GM18858 (cell line): Measurements from ENCODE around the gene PDIA5.
"Not testable (repeated sequence)": the region's sequence is repeated elsewhere in the genome, so short reads cannot be mapped to it uniquely, and the experiment has no call there.

Experiments
- ATAC-seq: cut with Tn5 transposase; IDR thresholded peaks from one replicate; pipeline ENCODE4 v1.9.1; 2021; ENCODE audit not compliant: unreplicated experiment

Gene PDIA5

GRCh38 chr3:123141276-123141675 lies 74.5 kb downstream of the PDIA5 start:
- ATAC-seq: no peak

DNA sequence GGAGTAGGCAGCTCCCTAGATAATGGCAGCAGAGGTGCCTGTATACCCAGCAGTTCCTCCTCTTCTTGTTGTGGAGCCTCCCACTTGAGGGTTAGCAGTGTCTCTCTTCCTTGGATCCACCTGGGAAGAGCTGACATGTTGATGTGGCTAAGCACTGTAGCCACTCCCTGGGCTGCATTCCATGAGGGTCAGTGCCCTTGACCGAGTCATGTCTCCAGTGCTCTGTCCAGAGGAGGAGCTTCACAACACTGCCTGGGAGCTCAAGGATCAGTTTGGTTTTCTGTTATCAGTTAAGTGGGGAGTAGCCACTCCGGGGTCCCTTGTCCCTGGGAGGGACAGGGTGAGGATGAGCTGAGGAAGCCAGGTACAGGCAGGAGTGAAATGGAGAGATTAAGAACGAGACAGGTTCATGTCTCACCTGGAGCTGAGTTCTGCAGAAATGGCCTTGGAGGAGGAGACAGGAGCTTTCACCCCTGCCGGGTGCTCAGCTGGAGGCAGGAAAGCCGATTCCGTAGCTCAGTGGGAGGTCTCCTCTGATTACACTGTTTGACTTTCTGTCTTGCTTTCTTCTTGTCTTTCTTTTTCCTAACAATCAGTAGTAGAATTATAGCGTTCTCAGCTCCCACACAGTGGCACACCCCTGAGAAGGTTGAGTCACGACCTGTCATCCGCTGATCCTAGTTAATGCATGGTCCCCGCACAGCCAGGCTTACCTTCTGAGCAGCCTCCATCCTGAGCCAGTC lies 77.0 kb downstream of the PDIA5 start:
- ATAC-seq: no peak

DNA sequence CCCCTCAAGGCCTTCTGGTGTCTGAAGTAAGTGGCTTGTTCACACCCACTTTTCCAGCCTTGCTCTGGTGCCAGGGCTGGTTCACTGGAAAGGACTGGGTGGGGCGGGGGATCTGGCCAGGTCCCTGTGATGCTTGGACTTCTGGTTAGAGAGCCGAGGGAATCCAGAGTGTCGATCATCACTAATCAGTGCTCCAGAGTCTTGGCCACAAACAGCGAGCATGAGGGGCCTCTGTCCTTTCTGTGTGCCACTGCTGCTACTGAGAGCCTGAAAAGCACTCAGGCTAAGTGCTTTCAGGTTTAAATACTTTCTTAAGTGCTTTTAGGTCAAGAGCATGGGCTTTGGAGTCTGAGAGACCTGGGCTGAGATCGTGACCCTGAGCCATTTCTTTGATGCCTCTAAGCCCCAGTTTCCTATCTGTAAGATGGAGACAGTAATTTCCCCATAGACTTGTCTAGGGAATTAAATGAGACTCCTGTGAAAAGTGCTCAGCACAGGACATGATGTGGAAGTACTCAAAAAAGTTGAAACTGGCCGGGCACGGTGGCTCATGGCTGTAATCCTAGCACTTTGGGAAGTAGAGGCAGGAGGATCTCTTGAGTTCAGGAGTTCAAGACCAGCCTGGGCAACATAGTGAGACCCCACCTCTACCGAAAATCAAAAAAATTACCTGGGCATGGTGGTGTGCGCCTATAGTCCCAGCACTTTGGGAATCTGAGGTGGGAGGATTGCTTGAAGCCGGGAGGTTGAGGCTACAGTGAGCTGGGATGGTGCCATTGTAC lies 81.1 kb downstream of the PDIA5 start:
- ATAC-seq: no peak

DNA sequence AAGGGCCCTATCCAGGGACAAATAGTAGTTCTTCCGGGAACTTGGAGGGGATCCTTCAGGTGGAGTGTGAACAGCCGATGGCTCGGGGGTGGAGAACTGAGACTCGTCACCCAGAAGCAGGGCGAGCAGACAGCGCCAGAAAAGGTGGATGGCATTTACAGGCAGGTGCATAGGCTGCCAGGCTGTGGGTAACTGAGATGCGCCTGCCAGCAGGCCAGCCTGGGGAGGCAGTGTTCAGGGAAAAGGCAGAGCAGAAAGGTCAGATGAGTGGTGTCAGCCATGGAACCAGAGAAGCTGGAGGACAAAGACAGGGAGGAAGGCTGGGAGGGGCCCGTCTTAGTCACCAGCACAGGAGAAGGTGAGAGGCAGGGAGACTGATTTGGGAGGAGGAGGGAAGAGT lies 81.9 kb downstream of the PDIA5 start:
- ATAC-seq: no peak

DNA sequence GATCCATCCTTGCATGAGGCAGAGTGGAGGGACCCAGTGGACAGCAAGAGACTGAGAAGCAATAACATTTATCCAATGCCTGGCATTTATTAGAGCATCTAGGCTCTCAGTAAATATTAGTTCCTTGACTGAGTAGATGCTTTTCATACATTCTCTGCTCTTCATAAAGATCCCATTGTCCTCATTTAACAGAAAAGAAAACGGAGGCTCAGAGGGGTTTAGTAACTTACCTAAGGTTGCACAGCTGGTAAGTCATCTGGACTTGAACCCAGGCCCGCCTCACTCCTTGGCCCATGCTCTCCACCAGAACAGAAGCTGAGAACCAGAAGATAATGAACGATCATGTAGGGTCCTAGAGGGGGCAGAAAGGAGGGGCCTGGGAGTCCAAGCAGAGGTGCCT lies 82.7 kb downstream of the PDIA5 start:
- no peak for ATAC-seq

DNA sequence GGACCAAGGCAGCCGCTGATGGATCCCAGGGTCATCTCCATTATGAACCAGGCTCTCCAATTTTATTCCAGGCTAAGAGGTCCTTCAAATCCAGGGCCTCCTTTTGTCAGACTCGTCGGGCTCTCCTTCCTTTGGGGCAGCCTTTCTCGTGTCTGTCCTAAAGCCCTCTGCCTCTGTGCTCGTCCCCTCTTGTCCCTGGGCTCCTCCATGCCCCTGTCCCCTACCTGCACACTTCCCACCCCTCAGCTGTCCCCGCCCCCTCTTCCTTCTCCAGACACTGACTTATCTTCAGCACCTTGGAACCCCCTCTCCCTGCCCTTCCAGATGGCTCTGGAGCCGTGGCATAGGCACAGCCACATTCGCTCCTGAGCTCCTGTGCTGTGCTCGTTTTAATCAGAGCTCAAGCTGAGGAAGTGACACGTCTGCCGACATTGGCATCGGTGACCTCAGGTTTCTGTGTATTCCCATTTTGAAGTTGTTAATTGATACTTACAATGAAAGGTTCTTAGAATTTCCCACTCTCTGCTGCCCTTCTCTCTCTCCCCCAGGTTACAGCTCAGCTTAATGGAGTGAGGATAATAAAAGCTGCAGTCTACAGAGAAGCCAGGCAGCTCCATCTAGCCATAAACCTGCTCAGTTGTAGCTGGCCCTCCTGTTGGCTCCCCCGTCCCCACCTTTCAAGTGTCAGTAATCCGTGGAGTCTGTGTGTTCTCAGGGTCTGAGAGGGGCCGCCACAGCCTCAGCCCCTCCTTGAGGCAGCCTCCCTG lies 83.8 kb downstream of the PDIA5 start:
- ATAC-seq: no peak

DNA sequence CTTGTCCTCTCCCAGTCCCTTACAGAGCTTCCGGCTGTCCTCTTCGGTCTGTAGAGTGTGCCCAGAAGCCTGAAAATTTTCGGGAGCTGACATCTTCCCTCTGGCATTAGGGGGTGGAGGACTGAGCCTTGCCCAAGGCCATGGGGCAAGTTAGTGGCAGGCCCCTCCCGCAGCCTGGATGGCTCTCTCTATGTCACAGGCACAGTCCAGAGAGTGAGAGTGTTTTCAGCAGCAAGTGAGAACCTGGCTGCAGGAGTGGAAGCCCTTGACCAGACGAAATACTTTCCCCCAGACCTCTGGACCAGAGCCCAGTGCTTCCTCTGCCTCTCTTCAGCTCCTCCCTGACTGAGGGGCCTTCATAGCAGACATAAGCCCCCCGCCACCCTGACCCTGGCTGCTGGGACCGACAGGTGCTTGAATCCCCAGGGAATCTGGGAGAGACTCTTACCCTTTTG lies 84.5 kb downstream of the PDIA5 start:
- ATAC-seq: no peak

DNA sequence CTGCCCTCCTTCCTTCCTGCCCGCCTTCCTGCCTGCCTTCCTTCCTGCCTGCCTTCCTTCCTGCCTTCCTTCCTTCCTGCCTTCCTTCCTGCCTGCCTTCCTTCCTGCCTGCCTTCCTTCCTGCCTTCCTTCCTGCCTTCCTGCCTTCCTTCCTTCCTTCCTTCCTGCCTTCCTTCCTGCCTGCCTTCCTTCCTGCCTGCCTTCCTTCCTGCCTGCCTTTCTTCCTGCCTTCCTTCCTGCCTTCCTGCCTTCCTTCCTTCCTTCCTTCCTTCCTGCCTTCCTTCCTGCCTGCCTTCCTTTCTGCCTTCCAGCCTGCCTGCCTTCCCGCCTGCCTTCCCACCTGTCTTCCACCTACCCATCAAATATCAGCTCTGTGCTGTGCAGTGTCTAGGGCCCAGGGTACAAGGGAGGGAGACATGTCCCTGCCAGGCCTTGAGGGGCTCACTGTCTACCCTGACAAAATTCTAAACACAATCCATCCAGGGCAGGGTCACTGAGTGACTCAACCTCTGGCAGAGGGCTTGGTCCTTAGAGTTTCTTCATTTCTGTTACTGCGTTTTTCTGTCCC lies 85.1 kb downstream of the PDIA5 start:
- not testable (repeated sequence) for ATAC-seq

- peak; percentile 28 for ATAC-seq
Observed at GRCh38 chr3:123152687-123153086, 85.9 kb downstream of the PDIA5 start.

- peak; percentile 71 for ATAC-seq
Observed at GRCh38 chr3:123153125-123154019, 86.5 kb downstream of the PDIA5 start.

DNA sequence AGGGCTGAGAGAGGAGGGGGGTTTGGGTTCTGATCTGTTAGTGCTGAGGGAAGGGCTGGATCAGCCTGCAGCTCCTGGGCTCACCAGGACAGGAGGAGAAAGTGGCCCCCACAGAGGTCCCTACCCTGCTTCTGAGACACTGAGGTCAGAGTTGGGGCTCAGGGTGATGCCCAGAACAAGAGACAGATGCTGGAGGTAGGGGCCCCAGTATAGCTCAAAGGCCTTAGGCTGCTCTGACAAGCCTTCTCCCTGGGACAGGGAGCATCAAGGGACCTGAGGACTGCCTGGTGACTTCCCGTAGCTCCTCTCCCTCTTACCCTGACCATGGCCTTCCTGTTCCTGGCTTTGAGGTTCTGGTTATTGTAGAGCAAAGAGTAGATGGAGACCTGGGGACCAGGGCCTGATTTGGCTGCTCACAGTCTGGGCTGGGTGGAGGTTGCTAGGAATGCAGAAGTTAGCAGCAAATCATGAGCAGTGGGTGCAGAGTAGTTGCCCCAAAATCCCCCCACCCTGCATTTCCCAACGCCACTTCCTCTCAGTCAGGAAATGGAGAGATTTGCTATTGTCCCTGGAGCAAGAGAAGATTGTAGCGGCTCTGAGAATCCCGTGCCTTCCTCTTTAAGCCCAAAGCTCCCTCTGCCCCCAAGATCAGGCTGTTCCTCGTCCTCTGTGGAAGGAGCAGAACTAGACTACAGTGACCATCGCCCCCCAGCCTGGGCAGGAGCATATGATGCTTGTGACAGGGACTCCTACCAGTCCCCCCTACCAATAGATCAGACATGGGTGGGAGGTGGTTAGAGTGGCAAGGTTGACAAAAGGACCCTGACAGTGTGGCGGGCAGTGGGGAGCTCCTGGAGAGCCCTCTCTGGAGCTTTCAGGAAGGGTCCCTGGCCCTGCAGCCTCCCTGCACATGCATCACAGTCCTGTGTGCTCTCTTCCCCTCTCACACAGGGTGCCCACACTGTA lies 87.5 kb downstream of the PDIA5 start:
- no peak for ATAC-seq

- ATAC-seq: no peak
Observed at GRCh38 chr3:123155471-123156011, 88.7 kb downstream of the PDIA5 start.

DNA sequence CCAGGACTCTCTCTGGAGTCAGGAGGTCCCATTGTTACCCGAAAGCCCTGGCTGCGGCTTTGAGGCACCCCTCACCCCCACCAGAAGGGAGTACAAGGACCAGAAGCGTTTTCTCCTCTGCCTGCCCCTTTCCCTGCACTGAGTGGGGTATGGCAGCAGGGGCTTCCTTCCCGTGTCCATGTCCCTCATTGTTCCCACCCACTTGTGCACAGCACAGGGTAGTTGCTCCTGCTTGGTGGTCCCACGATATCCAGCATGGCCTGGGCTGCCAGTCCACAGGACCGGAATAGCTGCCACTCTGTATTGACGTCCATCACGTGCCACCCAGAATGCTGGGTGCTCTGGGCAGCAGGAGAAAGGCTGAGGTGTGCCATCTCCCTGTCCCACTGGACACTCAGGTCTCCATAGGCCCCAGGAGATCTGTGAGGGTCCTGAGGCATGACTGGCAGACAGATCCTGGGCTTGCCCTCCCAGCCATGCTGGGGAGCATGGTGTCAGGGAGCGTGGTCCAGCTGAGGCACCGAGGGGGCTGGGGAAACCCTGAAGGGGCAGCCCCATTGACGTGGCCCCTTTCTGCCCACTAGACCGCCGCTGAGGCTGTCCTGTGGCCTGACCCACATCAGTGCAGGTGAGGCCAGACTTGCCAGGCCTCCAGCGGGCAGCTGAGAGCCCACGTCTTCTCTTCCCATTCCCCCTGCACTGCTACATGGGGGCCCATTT lies 89.6 kb downstream of the PDIA5 start:
- no peak for ATAC-seq

GRCh38 chr3:123157209-123157597 lies 90.4 kb downstream of the PDIA5 start:
- no peak for ATAC-seq

- no peak for ATAC-seq
Observed at GRCh38 chr3:123157598-123158287, 90.9 kb downstream of the PDIA5 start.

GRCh38 chr3:123158330-123158729 lies 91.5 kb downstream of the PDIA5 start:
- no peak for ATAC-seq

GRCh38 chr3:123158899-123159390 lies 92.1 kb downstream of the PDIA5 start:
- ATAC-seq: no peak
